DMS53 treated with DMSO at 0.1 percent for 48 hours (cell line): ENCODE results near the gene PELO.
A peak's percentile ranks its signal among the peaks of the same experiment; 100 is the strongest.
"Not testable (repeated sequence)": the region's sequence is repeated elsewhere in the genome, so short reads cannot be mapped to it uniquely, and the experiment has no call there.

Source experiments
- DNase-seq: peaks from one replicate; lab custom pipeline; 2025; ENCODE audit not compliant: unreplicated experiment; lab: John Stamatoyannopoulos, UW

PELO gene

DNA sequence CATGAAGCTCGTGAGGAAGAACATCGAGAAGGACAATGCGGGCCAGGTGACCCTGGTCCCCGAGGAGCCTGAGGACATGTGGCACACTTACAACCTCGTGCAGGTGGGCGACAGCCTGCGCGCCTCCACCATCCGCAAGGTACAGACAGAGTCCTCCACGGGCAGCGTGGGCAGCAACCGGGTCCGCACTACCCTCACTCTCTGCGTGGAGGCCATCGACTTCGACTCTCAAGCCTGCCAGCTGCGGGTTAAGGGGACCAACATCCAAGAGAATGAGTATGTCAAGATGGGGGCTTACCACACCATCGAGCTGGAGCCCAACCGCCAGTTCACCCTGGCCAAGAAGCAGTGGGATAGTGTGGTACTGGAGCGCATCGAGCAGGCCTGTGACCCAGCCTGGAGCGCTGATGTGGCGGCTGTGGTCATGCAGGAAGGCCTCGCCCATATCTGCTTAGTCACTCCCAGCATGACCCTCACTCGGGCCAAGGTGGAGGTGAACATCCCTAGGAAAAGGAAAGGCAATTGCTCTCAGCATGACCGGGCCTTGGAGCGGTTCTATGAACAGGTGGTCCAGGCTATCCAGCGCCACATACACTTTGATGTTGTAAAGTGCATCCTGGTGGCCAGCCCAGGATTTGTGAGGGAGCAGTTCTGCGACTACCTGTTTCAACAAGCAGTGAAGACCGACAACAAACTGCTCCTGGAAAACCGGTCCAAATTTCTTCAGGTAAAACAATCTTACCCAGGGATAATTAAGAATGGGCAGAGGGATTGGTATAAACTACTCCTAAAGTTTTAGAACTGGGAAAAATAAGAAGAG lies 12.9 kb downstream of the PELO start:
- DNase-seq: peak; percentile 64

DNA sequence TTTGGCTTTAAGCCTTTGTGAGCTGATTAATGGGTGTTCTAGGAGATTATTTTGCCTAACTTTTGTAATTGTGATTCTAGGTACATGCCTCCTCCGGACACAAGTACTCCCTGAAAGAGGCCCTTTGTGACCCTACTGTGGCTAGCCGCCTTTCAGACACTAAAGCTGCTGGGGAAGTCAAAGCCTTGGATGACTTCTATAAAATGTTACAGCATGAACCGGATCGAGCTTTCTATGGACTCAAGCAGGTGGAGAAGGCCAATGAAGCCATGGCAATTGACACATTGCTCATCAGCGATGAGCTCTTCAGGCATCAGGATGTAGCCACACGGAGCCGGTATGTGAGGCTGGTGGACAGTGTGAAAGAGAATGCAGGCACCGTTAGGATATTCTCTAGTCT lies 13.6 kb downstream of the PELO start:
- DNase-seq: peak; percentile 47

DNA sequence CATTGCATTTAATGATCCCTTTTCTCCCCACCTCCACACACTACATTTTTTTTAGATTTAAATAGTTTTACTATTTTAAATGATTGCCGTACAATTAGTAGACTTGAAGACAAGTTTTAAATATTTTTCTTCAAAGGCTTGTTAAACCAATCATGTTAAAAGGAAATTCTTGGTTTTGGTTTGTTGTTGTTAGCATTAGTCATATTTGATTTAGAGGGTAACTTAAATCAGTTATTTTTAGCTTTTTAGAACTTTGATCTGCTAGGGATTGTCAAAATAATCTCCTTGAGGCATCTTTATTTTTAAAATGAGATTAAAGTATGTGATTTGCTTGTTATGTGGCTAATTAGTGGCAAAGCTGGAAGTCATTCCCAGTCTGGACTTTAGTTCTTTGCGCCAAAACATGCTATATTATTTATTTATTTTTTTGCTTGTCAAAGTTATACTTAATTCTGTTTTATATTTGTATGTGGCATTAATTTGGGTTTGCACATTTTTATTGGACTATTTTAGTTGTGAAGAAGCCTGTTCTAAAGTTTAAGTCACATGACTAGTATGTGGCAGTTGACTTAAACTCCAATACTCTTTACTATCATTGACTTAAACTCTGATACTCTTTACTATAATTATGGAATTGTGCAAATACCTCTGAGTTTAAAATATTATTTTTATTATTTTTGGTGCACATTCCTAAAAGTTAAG lies 14.7 kb downstream of the PELO start:
- DNase-seq: no peak

DNA sequence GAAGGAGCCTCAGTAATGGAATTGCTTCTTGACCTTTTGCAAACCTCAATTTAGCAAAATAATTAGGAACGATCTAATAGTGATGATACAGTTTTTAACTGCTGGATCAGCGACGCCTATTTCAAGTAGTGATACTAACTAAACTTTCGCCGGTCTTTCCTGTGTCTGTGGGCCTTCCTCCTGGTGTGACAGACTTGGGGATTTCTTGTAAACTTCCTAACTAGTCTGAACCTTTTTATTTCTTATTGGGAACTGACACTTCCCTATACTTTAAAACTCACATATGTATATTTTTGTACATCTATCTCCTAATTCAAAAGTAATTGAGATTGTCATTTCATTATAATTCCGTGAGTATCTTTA lies 15.2 kb downstream of the PELO start:
- DNase-seq: no peak

DNA sequence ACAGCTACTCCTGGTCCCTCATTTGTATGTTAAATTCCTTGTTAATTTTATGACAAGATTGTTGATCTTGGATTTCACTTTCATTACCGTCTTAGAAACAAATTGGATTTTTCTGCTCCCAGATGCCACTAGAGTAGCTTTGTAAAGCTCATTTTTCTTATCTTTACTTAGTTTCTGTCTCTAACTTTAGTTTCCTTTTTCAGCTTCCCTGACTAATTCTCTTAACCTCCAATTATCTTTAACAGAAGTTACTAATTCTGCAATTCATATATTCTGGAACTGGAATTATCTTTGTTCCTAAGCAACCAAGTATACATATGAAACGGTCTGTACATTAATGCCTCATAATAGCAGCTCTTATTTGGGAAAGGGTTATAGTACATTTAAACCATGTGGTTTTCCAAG lies 16.7 kb downstream of the PELO start:
- DNase-seq: no peak

DNA sequence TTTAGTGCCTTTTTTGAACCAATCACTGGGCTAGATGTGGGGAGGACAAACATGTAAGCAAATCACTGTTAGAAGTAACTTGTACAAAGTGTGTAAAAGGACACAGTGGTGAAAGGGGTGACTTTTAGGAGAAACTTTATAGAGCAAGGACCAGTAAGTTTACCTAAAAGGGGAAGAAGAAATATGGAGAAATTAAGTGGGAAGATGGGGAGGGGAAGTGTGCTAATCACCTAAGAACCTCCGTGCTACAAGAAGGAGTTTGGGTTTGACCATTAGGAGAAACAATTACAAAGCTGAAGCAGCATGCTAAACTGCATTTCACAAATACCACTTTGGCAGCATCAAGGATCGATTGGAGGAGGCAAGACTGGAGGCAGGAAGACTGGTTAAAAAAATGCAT lies 17.3 kb downstream of the PELO start:
- no peak for DNase-seq

DNA sequence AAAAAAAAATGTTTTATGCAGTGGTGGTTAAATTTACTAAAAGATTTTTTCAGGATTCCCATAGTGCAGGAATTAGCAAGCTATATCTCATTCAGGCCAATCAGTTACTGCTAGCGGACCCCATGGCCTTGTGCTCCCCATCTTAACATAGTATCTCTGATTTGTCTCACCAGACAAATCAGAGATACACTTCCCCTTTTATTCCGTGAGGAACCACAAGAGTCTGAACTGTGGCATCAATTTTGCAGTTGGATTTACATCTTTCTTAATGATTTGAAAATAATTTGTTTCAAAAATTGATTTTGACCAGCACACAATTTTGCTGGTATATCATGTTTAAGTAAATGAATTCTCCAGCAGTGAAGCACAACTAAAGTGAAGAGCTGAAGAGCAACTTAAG lies 17.9 kb downstream of the PELO start:
- DNase-seq: no peak

DNA sequence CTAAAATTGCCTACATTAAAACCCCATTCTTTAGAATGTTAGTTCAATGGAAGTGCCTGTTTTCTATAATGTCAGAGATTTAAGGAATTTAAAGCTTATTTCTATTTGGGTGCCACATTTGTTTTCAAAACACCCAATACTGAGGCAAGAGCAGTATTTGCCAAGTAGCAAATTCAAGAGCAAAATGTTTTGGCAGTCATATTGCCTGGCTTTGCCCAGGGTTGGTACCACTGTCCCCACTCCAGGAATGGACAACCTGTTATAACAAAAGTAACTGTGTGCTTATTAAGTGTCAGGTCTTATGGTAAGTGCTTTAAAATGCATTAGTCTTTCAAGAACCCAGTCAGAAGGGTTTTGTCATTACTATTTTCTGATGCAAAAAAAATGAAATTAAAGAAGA lies 19.3 kb downstream of the PELO start:
- DNase-seq: no peak

DNA sequence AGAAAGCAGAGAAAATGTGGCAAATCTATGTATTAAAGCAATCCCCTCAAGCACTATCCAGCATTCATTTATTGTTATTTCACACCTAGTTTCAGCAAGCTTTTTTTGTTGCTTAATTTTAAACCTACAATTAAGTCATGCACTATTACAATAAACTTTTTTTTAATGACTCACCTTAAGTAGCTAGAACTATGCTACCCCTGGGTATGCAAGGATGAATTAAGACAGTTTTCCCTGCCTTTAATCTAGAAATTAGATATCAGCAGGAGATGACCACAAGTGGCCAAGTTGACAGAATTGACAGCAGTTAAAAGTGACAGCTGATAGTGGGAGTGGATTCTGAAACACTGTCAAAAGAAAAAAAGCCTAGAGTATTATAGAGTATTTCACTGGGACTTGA lies 20.0 kb downstream of the PELO start:
- DNase-seq: no peak

DNA sequence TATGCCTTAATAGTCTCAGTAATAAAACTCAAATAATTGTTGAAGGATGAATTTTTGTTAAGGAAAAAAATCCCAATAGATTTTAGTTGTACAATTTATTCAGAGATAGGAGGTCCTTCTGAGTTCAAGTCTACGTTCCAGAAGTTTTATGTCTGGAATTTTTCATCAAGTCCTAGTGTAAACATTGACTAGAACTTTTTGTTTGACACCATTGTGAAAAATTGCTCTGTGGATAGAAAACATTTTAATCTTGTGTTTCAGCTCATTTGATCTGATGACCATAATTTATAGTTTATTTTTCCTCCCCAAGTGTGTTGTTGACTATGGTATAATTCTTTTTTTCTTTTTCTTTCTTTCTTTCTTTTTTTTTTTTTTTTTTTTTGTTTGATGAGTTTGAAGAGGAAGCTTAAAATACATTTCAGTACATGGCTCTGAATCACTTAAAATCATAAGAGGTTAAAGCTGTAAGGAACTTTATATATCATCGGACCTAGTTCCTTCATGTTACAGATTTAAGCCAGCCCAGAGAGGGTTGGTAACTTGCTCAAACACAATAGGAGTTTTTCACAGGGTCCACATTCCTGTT lies 20.7 kb downstream of the PELO start:
- DNase-seq: no peak

DNA sequence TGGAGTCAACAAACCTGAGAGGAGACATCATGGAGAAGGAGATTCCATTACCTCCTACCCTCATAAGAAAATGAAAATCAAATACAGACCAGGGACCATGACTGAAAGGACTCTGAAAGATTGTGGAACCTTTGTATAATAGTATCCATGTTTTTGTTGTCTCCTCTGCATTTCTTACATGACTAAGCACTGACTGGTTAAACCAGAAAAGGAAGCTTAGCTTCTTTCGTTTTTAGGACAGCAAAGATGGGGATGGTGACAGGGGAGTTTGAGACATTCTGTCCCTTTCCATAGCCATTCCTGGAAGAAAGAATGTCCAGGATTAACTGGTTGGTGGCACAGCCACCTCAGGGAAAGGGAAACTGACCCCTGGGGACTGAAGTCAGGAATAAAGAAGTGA lies 22.2 kb downstream of the PELO start:
- no peak for DNase-seq

DNA sequence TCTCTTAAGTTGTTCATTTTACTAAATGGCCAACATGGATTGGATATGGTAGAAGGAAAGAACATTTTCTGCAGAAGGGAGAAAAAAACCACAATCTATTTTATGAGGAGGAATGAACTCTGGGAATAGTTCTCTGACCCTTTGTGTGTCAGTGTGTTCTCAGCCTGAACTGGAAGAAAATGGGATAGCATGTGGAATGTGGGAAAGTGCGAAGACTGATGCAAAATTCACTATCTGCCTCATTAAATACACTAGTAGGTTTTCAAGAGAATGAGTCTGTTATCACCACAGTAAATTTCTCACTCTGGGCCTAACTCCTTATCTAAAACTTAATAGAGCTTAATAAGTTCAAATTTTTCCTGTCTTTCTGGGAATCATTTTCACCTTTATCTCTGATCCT lies 22.7 kb downstream of the PELO start:
- no peak for DNase-seq

DNA sequence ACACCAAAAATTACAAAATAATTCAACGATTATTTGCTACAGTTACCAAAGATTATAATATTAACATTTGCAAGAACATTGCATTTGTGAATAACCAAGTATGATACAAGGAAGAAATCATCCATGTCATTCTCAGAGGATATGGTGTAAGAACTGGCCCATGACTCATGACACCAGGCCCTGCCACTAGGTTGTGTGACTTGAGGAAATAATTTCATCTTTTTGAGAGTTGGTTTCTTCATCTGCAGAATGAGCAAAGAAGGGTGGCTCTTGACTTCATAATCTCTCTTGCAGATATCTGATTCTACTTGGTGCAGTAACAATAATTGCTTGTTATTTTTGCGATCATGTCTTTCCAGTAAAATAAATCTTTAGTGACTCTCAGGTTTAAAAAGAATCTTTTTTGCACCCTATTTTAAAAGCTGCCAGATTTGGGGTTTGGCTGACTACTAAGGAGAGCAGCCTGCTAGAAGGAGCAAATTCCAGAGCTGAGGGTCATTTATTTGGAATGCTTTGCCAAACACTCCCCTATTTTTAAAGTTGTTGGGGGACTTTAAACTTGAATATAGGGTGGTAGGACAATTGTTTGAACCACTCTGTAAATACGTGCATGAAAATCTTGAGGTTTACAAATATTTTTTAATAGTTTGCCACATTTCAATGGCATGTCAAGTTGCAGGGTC lies 23.5 kb downstream of the PELO start:
- DNase-seq: no peak

DNA sequence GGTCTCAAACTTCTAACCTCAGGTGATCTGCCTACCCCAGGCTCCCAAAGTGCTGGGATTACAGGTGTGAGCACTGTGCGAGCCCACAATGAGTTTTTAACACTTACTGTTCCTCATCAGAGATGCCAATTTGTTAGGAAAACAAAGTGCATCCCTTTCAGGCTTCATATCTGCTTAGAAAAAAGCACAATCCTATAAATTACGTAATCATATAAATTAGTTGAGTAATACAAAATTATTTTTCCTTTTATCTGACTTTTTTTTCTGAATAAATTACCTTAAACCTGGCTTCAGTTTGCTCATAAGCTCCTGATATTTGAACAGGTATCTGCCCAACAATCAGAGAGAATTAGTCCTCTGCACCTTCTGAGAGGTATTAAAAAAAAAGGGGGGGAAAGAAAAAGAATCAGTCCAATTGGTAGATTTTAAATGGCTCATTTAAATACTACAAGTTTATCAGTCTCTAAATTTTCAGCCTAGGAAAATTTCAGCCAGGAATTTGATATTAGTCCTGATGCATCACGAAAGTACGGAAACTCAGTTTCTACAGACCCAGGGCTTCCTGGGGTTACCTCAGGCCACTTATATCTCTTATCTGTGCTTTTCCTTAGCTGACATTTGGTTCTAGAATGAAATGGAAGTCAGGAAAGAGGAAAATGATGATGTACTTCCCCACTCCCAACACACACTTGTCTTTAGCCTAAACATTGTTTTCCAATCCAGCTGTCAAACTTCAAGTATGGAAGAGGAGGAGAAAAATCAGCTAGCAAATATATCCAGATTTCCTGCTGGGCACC lies 26.8 kb downstream of the PELO start:
- no peak for DNase-seq

DNA sequence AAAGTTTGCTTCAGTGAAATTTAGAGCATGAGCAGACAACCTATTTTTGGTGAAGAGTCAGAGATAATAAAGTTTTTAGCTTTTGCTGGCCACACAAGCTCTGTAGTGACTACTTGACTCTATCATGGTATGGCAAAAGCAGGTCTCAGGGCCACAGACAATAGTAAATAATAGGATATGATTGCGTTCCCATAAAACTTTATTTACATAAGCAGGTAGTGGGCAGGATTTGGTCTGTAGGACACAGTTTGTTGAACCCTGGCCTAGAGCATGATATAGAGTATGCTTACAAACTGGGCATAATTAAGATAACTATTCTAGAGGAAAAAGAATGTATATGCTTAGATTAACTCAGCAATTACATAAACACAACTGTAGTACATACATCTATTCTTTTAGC lies 30.1 kb downstream of the PELO start:
- no peak for DNase-seq

DNA sequence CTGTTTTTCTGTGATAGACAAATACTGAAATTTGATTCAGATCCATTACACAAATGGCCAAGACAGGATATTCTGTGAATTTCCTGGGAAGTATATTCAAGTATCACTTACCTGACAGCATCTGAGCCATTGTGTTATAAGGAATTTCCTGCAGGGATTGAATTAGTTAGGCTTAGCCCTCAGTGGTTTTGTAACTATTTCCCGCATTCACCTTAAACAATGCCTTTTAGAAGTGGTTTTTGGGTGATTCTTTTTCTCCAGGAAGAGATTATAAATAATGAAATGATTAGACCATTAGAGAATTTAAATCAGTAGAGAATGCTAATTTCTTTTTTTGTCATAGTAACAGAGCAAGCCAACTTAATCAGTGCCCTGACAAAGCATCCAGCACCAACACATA lies 30.6 kb downstream of the PELO start:
- no peak for DNase-seq

DNA sequence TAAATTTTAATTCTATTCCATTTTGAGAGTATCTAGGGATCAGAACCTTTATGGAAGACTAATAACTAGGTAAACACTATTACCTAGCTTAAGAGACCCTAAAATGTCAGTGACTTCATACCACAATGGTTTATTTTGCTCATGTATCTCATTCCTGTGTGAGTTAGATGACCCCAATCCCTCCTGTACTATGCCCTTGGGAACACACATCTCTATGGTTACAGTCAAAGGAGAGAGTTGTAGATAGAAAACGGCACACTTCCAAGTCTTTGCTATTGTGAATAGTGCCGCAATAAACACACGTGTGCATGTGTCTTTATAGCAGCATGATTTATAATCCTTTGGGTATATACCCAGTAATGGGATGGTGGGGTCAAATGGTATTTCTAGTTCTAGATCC lies 31.1 kb downstream of the PELO start:
- DNase-seq: not testable (repeated sequence)

DNA sequence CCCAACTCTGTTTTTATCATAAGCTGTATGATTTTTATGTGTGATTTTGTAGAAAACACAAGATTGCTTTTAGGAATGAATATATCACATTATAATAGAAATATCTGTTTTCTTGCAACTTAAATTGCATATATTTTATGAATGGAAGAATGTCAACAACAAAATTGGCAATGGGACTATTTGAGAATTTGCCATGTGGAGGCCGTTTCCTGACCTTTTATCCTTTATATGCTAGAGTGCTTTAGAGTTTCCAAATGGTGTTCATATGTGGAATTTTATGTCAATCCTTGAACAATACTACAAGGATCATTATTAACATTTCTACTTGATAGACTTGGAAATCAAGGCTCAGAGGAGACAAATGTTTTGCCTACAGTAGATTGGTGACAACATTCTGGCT lies 34.2 kb downstream of the PELO start:
- no peak for DNase-seq

DNA sequence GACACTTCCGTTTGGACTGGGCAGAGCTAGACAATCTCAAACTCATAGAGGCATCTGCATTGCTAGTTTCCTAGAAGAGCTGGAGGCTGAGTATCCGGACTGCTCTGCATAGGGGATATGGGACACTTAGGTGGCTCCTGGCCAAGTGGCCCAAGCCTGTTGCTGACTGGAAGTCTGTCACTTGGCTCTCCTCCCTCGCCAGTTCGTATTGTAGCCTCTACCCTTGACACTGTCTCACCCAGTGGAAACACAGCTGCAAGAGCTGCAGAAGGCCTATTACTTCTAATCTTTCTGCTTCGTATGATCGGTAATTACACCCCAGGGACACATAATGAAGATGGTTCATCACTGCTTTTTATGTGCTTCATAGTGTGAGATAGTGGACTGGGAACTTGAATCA lies 34.7 kb downstream of the PELO start:
- DNase-seq: no peak

DNA sequence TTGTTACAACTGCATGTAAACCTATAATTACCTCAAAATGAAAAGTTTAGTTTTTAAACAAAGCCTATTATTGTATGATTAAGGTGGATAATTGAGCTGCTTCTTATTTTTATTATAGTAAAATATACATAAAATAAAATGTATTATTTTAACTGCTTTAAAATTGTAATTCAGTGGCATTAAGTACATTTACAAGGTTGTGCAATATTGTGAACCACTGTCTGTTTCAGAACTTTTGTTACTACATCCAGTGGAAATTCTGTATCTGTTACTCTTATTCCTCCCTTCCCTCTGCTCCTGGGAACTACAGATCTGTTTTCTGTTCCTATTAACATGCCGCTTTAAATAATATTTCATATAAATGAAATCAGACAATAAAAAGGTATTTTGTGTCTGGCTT lies 37.1 kb downstream of the PELO start:
- no peak for DNase-seq

DNA sequence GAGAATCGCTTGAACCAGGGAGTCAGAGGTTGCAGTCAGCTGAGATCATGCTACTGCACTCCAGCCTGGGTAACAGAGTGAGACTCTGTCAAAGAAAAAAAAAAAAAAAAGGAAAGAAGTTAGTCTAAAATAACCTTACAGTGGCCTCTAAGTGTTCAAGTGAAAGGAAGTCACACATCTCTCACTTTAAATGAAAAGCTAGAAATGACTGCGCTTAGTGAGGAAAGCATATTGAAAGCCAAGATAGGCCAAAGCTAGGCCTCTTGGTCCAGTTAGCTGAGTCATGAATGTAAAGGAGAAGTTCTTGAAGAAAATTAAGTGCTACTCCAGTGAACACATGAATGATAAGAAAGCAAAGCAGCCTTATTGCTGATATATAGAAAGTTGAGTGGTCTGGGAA lies 38.1 kb downstream of the PELO start:
- no peak for DNase-seq
